CD14-positive monocyte (primary cell): ENCODE results near the gene NR6A1. TPM values are rescaled to one million over a fixed set of nuclear protein-coding genes. Genes with fewer than 3 reads are reported as not detected.
A peak's percentile ranks its signal among the peaks of the same experiment; 100 is the strongest.

Experiments
- DNase-seq, 3 donors: peaks; one replicate each; pipeline ENCODE4 v3.0.0-alpha.2; 2011 to 2022
- H2AFZ ChIP-seq: 2 replicates; pipeline ENCODE4 v1.6.0; 2012; ENCODE audit warnings: mild to moderate bottlenecking, low read depth, low read length, inconsistent platforms; ENCODE audit not compliant: insufficient read depth, poor library complexity, severe bottlenecking
- H3K27ac ChIP-seq, 2 donors: 1 replicate in 1 of 2; 2 replicates in 1 of 2; pipeline ENCODE4 v1.5.1; 2012 to 2013; ENCODE audit warnings: low read length in 2 of 2, control low read depth in 1 of 2, inconsistent platforms in 1 of 2, low read depth in 1 of 2, mild to moderate bottlenecking in 1 of 2
- H3K27me3 ChIP-seq, 2 donors: one replicate each; pipeline versions ENCODE4 v1.6.0 to v1.6.1; 2011 to 2013; ENCODE audit warnings: low read length in 2 of 2; ENCODE audit not compliant: control insufficient read depth in 2 of 2, insufficient read depth in 2 of 2
- H3K36me3 ChIP-seq, 2 donors: replicated peaks in 1 of 2; 1 replicate in 1 of 2; 2 replicates in 1 of 2; pipeline versions ENCODE4 v1.5.1 to v1.6.1; 2012 to 2013; ENCODE audit warnings: low read length in 2 of 2, control low read depth in 1 of 2, inconsistent platforms in 1 of 2, mild to moderate bottlenecking in 1 of 2; ENCODE audit not compliant: insufficient read depth in 2 of 2, control insufficient read depth in 1 of 2
- H3K4me1 ChIP-seq, 2 donors: 1 replicate in 1 of 2; 2 replicates in 1 of 2; pipeline versions ENCODE4 v1.5.1 to v1.6.1; 2012 to 2013; ENCODE audit warnings: low read length in 2 of 2, control low read depth in 1 of 2, inconsistent platforms in 1 of 2, mild to moderate bottlenecking in 1 of 2, moderate library complexity in 1 of 2; ENCODE audit not compliant: insufficient read depth in 2 of 2, control insufficient read depth in 1 of 2
- H3K4me2 ChIP-seq: replicated peaks from 2 replicates; pipeline ENCODE3; 2012; ENCODE audit warnings: low read length, moderate library complexity, mild to moderate bottlenecking; ENCODE audit not compliant: poor library complexity, severe bottlenecking; ENCODE audit errors: extremely low read depth
- H3K4me3 ChIP-seq, 3 experiments: fragments of 200-600 bp in 1 of 3; sonication (generic) in 1 of 3; replicated peaks in 1 of 3; 1 replicate in 2 of 3; 2 replicates in 1 of 3; pipeline ENCODE4 v1.5.1; 2011 to 2013; ENCODE audit warnings: low read length in 3 of 3, mild to moderate bottlenecking in 3 of 3, control low read depth in 2 of 3, low read depth in 2 of 3, inconsistent platforms in 1 of 3, moderate library complexity in 1 of 3
- H3K79me2 ChIP-seq: 2 replicates; pipeline ENCODE4 v1.6.0; 2012; ENCODE audit warnings: mild to moderate bottlenecking, control low read depth, inconsistent platforms, low read length, moderate library complexity; ENCODE audit not compliant: insufficient read depth
- H3K9ac ChIP-seq: 2 replicates; pipeline ENCODE4 v1.6.0; 2017; ENCODE audit warnings: low read length, mild to moderate bottlenecking; ENCODE audit not compliant: insufficient read depth, poor library complexity, severe bottlenecking
- H3K9me3 ChIP-seq, 2 donors: replicated peaks in 1 of 2; 1 replicate in 1 of 2; 2 replicates in 1 of 2; pipeline versions ENCODE4 v1.5.1 to v1.6.1; 2012 to 2013; ENCODE audit warnings: low read length in 2 of 2, control low read depth in 1 of 2; ENCODE audit not compliant: control insufficient read depth in 1 of 2, insufficient read depth in 1 of 2
- H4K20me1 ChIP-seq: 2 replicates; pipeline ENCODE4 v1.6.0; 2012; ENCODE audit warnings: mild to moderate bottlenecking, low read length, control low read depth, moderate library complexity; ENCODE audit not compliant: insufficient read depth
- H3K27ac Mint-ChIP-seq, 7 donors: one replicate each; pipeline ENCODE4 v1.8.0; 2020; ENCODE audit warnings: mild to moderate bottlenecking in 7 of 7, mixed read lengths in 7 of 7, moderate library complexity in 6 of 7, inconsistent platforms in 2 of 7
- H3K27me3 Mint-ChIP-seq, 3 donors: one replicate each; pipeline ENCODE4 v1.8.0; 2021 to 2022; ENCODE audit warnings: low read depth in 3 of 3, mild to moderate bottlenecking in 3 of 3, mixed read lengths in 3 of 3, moderate library complexity in 3 of 3, inconsistent platforms in 1 of 3
- H3K36me3 Mint-ChIP-seq, 2 donors: one replicate each; pipeline ENCODE4 v1.8.0; 2020; ENCODE audit warnings: mixed read lengths in 2 of 2, inconsistent platforms in 1 of 2, mild to moderate bottlenecking in 1 of 2
- H3K4me1 Mint-ChIP-seq: one replicate; pipeline ENCODE4 v1.8.0; 2020; ENCODE audit warnings: mild to moderate bottlenecking, mixed read lengths
- H3K4me3 Mint-ChIP-seq, 2 donors: one replicate each; pipeline ENCODE4 v1.8.0; 2020; ENCODE audit warnings: mild to moderate bottlenecking in 2 of 2, mixed read lengths in 2 of 2, moderate library complexity in 1 of 2
- H3K9me3 Mint-ChIP-seq, 7 donors: one replicate each; pipeline ENCODE4 v1.8.0; 2020 to 2022; ENCODE audit warnings: mixed read lengths in 7 of 7, mild to moderate bottlenecking in 6 of 7, moderate library complexity in 6 of 7, inconsistent platforms in 2 of 7
- WGBS: methylation state at CpG from one replicate; pipeline ENCODE4 v1.1.5; 2013; ENCODE audit warnings: missing lambda C conversion rate; ENCODE audit not compliant: insufficient coverage; 5-methylcytosine and 5-hydroxymethylcytosine counted together
- intact Hi-C, 2 donors: fragments of 100-400 bp; cut with micrococcal nuclease; formaldehyde crosslinking; loops; one replicate each; pipeline versions ENCODE4 v1.15.0 to v1.15.1; 2023
- polyA plus RNA-seq, 3 donors: library from polyadenylated mRNA; depleted of rRNA in 1 of 3; unstranded in 2 of 3; stranded (reverse) in 1 of 3; fragments of 300-500 nt in 2 of 3; fragments of >200 nt in 1 of 3; fragmentation: Illumina TruSeq in 2 of 3; gene quantifications; 1 replicate in 2 of 3; 2 replicates in 1 of 3; pipeline ENCODE4 v1.2.3, GENCODE V29; 2012 to 2021
- TF ChIP-seq, protein P1 (sequence below): fragments of 200-600 bp; IDR thresholded peaks from one replicate; pipeline ENCODE4 v1.8.0; 2022; ENCODE audit warnings: antibody characterized with exemption, mild to moderate bottlenecking

NR6A1 gene
- polyA plus RNA-seq, 3 donors: 0.15 to 2.9 (median 0.28) TPM

DNA sequence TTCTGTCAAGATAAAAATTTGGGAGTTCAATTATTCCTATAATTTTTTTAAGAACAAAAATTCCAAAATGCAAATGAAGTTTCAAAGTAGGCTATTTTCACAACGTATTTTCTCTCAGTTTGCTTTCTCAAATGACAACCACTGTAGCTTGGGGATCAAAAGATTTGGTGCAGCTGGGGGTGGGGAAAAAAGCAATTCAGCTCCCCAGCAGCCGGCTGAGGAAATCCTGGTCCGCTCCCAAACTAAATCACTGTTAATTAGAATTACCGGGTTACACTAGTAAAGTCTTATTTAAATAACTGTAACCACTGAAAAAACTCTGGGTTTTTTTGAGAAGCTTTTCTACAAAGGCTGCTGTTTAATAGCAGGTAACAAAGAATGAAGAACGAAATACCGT, 5.7 kb downstream of the NR6A1 start:
- Histone ChIP-seq H4K20me1 (peaks cover 13% of the 10 kb centered on the region), H2AFZ (no peak overlapping the region), H3K36me3 (no peaks in the 10 kb centered on the region), H3K27ac (no peak overlapping the region), H3K4me3 (no peak overlapping the region), H3K4me2 (no peak overlapping the region), H3K79me2 (peaks cover 52% of the 10 kb centered on the region), H3K4me1 (peaks cover 26 to 56% of the 10 kb centered on the region in 2 donors), H3K9me3 (no peaks in the 10 kb centered on the region), H3K27me3 (peaks cover 0 to 16% of the 10 kb centered on the region in 2 donors), H3K9ac (no peak overlapping the region)
- H3K4me1 Mint-ChIP-seq: peaks cover 67% of the 10 kb centered on the region
- peaks cover 12 to 18% (median 16%) of the 10 kb centered on the region in 3 donors for H3K27me3 Mint-ChIP-seq
- intact Hi-C loops: no loop called here
- TF ChIP-seq, protein P1, sequence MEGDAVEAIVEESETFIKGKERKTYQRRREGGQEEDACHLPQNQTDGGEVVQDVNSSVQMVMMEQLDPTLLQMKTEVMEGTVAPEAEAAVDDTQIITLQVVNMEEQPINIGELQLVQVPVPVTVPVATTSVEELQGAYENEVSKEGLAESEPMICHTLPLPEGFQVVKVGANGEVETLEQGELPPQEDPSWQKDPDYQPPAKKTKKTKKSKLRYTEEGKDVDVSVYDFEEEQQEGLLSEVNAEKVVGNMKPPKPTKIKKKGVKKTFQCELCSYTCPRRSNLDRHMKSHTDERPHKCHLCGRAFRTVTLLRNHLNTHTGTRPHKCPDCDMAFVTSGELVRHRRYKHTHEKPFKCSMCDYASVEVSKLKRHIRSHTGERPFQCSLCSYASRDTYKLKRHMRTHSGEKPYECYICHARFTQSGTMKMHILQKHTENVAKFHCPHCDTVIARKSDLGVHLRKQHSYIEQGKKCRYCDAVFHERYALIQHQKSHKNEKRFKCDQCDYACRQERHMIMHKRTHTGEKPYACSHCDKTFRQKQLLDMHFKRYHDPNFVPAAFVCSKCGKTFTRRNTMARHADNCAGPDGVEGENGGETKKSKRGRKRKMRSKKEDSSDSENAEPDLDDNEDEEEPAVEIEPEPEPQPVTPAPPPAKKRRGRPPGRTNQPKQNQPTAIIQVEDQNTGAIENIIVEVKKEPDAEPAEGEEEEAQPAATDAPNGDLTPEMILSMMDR: no peak
- peaks cover 0 to 7% of the 10 kb centered on the region in 2 donors for H3K36me3 Mint-ChIP-seq
- WGBS: no CpG with 5 or more reads among the region's 6 CpGs
- DNase-seq: no peak
- no peak overlapping the region for H3K27ac Mint-ChIP-seq
- H3K4me3 Mint-ChIP-seq: no peak overlapping the region
- H3K9me3 Mint-ChIP-seq: peaks cover 0 to 3% (median 0%) of the 10 kb centered on the region in 7 donors

DNA sequence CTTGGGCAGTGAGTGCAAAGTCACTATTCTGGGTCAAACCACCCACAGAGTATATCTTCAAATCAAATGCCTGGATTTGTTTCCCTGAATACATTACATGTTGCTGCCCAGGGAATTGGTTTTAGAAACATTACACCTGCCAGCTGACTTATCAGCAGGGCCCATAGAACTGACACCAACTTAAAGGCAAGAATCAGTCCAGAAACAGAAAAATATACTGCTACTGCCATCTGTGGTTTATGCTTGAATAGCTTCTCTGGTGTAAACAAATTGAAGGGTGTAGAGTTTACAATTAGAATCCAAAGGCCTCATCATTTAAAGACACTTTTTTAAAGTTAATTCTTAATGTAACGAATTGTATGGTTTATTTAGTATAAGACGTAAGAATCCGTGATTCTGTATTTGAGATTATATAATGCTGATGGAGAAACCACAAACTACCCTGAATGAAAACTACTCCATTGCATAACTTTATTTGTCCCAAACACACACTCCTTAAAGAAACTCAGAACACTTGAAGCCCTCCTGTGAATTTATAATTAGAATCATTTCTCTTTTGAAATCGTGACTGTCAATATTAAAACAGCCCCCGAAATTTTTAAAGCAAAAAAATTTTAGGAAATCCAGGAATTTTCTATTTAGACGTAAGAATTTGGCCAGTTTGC, 6.2 kb downstream of the NR6A1 start:
- no peak overlapping the region for H3K4me3 Mint-ChIP-seq
- H3K9ac ChIP-seq: no peak overlapping the region
- H3K36me3 Mint-ChIP-seq: peaks cover 0 to 4% of the 10 kb centered on the region in 2 donors
- no peak overlapping the region for H2AFZ ChIP-seq
- WGBS: no CpG with 5 or more reads among the region's 6 CpGs
- no peak overlapping the region for H3K27ac ChIP-seq
- H3K36me3 ChIP-seq: no peaks in the 10 kb centered on the region
- no peak overlapping the region for H3K4me3 ChIP-seq
- no peak overlapping the region for H3K27ac Mint-ChIP-seq
- H3K4me2 ChIP-seq: no peak overlapping the region
- H3K4me1 ChIP-seq: peaks cover 24 to 53% of the 10 kb centered on the region in 2 donors
- H3K27me3 Mint-ChIP-seq: peaks cover 10 to 13% (median 13%) of the 10 kb centered on the region in 3 donors
- intact Hi-C loops: no loop called here
- peaks cover 12% of the 10 kb centered on the region for H4K20me1 ChIP-seq
- H3K9me3 ChIP-seq: no peaks in the 10 kb centered on the region
- H3K9me3 Mint-ChIP-seq: peaks cover 0 to 3% (median 0%) of the 10 kb centered on the region in 7 donors
- H3K27me3 ChIP-seq: peaks cover 0 to 14% of the 10 kb centered on the region in 2 donors
- H3K4me1 Mint-ChIP-seq: peaks cover 67% of the 10 kb centered on the region
- peaks cover 55% of the 10 kb centered on the region for H3K79me2 ChIP-seq
- peak in 1 of 3 donors; percentile 26 for DNase-seq
- TF ChIP-seq, protein P1: peak; percentile 57
